DOHH2 (cell line): ENCODE measurements around the gene NUDT12.

Experiments
- CTCF ChIP-seq: fragments of 200-600 bp; sonication (generic); IDR thresholded peaks from one replicate; pipeline ENCODE4 v1.5.1; 2014; ENCODE audit warnings: antibody characterized with exemption, mild to moderate bottlenecking, low read depth, low read length; ENCODE audit not compliant: poor library complexity, severe bottlenecking
- EZH2phosphoT487 ChIP-seq: fragments of 200-600 bp; sonication (generic); IDR thresholded peaks from 2 replicates; pipeline ENCODE4 v1.6.1; 2017; ENCODE audit warnings: borderline replicate concordance, mild to moderate bottlenecking, antibody characterized with exemption, low read length, moderate library complexity, mixed read lengths

DNA sequence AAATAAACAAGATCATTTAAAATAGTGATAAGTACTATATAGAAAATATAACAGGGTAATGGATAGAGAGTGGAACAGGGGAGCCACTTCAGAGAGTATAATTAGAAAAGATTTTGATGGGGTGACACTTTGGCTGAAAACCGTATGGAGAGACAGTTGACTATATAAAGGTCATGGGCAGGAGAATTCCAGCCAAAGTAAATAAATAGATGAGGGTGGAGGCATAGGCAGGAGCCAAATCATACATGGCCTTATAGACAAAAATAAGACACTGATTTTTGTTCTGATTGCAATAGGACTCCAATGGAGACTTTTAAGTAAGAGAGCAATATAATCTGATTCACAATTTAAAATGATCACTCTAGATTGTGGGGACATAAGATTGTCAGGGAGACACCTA is 37.5 kb upstream of the NUDT12 start:
- TF ChIP-seq CTCF (no peak), EZH2phosphoT487 (no peak)
